Subcutaneous adipose tissue (tissue), 4 donors: Measurements from ENCODE around the gene ZNF407. TPM values are rescaled to one million over a fixed set of nuclear protein-coding genes. Genes with fewer than 3 reads are reported as not detected.

ENCODE experiments used
- total RNA-seq, 4 donors: library from RNA; depleted of rRNA; stranded (reverse); fragments of >200 nt; gene quantifications; one replicate each; pipeline ENCODE4 v1.1.0, GENCODE V29; 2016
- TF ChIP-seq, protein P1 (sequence below): fragments of 450-650 bp; IDR thresholded peaks from one replicate; pipeline ENCODE4 v1.5.1; 2016; ENCODE audit warnings: low read depth, mild to moderate bottlenecking, control low read depth, antibody characterized with exemption, moderate library complexity

The ZNF407 gene
- total RNA-seq, 4 donors from 2014 or later = 16.0 to 24.3 (median 19.6) TPM

DNA sequence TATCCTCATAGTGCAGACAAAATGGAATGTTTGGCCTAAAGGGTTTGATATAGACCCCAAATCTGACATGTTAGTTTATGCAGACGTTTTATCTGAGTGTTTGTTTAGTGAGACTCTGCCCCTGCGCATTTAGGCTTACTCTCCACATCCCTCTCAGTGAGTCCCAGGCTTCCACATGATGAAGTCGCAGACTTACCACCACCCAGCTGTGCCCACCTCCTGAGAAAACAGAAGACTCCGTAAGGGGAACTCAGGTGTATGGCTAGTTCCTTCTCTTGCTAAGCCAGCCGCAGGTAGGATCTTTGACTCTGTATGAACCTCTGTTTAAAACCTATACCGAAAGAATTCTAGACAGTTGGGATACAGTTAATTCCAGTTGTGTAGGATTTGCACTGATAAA, 338.7 kb downstream of the ZNF407 start:
- TF ChIP-seq, protein P1, sequence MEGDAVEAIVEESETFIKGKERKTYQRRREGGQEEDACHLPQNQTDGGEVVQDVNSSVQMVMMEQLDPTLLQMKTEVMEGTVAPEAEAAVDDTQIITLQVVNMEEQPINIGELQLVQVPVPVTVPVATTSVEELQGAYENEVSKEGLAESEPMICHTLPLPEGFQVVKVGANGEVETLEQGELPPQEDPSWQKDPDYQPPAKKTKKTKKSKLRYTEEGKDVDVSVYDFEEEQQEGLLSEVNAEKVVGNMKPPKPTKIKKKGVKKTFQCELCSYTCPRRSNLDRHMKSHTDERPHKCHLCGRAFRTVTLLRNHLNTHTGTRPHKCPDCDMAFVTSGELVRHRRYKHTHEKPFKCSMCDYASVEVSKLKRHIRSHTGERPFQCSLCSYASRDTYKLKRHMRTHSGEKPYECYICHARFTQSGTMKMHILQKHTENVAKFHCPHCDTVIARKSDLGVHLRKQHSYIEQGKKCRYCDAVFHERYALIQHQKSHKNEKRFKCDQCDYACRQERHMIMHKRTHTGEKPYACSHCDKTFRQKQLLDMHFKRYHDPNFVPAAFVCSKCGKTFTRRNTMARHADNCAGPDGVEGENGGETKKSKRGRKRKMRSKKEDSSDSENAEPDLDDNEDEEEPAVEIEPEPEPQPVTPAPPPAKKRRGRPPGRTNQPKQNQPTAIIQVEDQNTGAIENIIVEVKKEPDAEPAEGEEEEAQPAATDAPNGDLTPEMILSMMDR = no peak

DNA sequence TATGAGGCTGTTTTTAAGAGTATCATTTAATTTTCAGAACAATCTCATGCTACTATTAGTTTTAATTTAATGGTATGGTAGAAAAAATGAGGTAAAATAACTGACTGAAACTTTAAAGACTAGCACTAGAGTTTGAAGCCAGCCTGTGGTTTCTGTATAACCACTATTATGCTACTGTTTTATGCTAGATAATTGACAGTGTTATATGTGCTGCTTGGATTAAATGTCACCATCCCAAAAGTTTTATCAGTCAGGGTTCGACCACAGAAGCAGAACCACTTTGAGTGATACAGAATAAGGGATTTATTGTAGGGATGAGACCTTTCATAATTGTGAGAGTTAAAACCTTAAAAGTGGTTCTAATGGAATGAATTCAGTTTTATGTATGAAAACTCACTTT, 339.6 kb downstream of the ZNF407 start:
- TF ChIP-seq, protein P1 = no peak

DNA sequence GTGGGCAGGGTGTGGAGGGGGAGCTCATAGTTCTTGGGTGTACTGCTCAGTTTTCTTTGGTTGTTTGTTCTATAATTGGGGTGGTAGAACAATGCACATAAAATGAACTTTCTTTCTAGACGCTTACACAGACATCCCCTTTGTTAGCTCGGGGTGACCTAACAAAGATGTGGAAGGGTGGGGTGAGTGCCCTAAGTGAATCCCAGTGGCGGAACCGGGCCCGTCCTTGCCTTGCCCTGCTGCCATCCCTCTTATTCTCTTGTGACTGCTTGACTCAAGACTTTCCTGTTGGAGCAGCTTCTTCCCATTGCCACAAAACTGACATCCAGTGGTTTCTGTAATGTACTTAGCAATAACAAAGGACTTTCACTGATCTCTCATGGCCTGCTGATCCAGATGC, 343.2 kb downstream of the ZNF407 start:
- TF ChIP-seq, protein P1 = no peak

DNA sequence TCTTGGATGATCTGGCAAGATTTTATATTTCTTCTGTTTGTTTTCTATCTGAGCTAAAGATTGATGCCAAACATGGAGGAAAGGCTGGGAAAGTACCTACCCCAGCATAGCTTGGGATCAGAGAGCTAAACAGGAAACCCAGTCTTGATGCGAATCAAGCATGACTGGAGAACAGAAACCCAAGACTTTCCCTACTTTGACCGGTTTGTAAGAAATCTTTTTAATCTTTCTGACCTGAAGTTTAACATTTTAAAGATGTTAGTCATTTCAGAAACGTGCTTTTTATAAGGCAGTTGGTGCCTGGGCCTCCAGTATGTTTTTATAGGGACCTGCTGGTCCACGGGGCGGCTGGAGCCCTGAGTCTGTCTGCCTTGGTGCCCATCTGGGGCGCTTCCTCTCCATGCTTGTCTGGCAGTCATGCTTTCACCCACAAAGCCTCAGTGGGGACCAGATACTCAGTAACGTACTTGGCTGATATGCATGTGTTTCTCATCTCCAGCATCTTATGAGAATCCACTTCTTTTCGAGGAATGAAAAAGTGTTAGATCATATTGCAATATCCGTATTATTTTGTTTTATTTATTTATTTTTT, 344.7 kb downstream of the ZNF407 start:
- TF ChIP-seq, protein P1 = no peak

DNA sequence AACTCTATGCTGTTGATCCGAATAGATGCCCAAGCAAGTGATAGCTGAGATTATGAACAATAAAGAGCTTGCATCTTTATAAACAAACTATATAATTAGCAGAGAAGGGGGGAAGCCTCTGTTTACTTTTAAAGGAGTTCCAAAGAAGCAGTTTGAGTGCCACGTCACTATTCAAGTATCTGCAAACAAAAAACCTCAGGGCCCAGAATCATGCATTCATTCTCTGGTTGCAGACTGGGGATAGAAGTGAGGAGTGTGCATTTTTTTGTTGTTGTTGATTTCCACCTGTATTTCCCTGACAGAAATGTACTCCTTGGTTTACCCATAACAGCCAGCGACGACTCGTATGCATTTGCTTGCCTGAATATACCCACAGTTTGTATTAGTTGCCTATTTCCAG, 347.0 kb downstream of the ZNF407 start:
- TF ChIP-seq, protein P1 = no peak

DNA sequence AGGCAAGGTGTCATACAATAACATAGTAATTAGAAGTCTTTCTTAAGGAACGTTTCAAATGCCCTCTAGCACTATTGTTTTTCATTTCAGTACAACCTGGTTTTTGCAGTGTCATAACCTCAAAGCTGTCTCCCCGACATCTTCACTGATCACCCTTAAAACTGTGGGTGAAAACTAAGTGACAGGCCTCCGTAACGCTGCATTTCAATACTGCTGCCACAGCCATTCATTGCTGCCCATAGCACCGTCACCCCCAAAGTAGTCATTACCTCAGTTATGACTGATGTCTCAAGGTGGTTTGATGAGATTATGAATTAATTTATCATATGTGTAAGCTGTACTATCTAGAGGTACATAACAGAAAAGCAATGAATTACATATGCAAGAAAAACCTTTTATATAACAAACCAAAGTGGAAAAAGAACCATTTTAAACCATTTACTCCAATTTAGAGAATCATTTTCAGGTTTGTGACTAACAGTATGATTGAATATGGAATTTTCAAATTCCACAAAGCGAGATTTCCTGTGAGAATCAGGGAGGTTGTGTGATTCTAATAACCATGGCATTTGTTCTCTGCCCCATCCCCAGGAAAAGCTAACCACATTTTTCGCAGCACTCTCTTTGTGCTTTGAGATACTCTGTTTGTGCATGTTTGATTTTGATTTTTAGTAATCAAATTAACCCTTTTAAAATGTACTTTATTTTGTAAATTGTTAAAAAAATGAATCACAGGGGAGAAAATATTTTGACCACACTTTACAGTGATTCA, 348.3 kb downstream of the ZNF407 start:
- TF ChIP-seq, protein P1 = no peak

DNA sequence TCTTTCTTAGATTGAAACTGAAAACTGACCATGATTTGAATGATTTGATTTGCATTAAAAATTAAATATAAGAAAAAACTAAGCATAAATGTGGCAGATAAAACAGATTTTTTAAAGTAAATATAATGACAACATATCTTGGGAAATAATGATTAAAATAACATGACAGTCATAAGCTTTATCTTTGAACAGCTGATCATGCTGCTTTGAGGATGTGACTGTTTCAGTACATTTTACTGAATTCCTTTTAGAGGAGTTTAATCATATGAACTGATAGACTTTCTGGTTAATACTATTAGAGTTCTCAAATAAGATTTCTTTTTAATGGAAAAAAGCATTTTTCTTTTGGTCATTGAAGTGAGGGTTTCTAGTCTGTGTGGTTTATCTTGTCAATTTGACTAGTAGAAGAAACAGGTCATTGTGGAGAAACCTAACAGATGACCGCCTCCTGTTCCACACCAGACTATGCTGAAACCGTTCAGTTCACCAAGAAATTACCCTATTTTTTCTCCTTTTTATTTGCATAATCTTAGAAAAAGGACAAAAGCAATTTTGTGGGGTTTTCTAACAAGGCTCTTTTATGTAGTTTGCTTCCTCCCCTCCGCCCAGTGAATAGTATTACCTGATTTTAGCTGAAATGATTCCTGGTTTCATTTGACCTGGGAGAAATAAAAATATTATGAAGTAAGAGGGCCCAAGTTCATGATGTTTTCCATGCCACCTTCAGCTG, 349.1 kb downstream of the ZNF407 start:
- TF ChIP-seq, protein P1 = no peak
